ENCODE data around the gene PLBD2.

The PLBD2 gene

DNA sequence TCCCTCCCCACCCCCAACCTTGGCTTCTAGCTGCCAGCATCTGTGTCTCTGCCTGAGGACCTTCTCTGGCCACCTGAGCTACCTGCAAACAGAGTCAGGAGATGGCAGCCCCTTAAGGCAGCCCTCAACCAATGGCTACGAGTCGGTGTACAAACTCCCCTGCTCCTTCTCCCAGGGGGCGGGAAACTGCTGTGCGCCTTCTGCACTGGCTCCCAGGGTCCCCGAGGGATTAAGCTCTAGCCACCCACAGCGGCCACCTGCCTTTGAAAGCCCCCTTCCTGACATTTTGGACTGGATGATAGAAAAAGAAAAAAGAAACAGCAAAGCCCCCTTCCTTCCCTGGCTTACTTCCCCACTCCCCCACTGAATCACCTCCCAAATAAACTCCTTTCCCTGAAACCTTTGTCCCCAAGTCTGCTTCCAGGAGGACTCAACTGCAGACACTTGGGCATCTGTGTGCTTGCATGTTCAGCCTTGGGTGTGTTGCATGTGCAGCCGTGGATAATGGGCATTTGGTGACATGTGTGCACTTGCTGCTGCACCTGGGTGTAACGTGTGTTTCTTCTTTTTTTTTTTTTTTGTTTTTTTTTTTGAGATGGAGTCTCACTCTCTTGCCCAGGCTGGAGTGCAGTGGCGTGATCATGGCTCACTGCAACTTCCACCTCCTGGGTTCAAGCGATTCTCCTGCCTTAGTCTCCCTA, 39.3 kb downstream of the PLBD2 start:
- no peak for DNase-seq

DNA sequence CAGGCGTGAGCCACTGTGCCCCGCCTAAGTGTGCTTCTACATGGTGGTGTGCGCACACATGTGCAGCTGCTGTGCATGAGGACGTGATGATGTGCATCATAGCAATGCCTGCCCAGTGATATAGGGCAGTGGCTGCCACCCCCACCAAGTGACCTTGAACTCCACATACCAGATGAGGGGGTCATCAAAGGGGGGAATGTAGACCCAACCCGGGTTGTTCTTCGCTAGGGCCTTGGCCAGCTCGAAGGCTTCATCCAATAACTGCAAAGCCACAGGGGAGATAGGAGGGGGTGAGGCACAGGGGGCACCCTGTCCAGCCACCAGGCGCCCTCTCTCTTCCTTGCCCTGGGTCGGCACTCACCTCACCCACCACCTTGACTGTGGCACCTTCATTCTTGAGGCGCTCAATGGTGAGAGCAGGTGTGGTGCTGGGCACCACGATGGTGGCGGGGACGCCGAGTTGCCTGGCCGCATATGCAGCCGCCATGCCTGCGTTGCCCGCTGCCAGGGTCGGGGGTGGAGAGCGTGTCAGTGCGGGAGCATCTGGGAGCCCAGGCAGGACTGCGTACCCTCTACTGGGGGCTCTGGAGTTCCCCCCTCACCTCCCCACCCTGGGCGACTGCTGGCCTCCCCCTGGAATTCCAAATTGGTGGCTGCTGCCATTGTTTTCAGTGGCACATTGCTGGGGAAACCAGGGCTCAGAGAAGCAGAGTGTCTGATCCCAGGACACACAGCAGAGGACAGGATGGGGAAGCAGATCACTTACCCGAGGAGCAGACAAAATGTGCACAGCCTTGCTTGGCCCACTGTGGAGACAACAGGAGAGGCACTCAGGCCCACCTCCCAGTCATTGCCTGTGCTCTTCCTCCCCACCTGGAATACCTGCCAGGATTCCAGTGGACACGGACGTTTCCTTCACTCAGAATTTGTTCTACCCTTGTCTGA, 40.2 kb downstream of the PLBD2 start:
- DNase-seq = no peak

DNA sequence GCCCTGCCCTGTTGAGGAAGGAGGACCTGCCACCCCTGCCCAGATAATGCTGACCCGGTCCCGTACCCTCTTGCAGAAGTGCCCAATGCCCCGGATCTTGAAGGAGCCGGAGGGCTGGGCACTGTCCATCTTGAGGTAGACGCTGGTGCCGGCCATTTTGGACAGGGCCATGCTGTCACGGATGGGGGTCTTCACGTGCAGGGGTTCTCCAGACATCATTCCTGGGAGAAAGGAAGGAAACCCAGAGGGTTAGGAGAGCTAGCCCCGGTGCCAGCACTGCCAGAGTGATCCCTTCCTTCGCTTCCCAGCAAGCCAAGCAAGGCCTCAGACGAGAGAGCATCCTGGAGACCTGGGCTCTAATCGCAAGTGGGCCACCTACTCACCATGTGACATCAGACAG, 41.1 kb downstream of the PLBD2 start:
- DNase-seq = no peak

DNA sequence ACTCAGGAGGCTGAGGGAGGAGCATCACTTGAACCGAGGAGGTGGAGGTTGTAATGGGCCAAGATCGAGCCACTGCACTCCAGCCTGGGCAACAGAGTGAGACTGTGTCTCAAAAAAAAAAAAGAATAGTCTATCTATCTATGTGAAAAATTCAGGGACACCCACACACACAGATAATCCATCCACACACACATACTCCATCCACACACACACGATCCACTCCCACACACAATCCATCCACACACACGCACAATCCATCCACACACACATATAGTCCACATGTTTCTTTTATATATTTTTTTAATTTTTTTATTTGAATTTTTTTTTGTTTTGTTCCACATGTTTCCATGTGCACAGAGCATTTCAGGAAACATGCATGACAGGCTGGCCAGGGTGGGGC, 42.0 kb downstream of the PLBD2 start:
- DNase-seq = no peak

DNA sequence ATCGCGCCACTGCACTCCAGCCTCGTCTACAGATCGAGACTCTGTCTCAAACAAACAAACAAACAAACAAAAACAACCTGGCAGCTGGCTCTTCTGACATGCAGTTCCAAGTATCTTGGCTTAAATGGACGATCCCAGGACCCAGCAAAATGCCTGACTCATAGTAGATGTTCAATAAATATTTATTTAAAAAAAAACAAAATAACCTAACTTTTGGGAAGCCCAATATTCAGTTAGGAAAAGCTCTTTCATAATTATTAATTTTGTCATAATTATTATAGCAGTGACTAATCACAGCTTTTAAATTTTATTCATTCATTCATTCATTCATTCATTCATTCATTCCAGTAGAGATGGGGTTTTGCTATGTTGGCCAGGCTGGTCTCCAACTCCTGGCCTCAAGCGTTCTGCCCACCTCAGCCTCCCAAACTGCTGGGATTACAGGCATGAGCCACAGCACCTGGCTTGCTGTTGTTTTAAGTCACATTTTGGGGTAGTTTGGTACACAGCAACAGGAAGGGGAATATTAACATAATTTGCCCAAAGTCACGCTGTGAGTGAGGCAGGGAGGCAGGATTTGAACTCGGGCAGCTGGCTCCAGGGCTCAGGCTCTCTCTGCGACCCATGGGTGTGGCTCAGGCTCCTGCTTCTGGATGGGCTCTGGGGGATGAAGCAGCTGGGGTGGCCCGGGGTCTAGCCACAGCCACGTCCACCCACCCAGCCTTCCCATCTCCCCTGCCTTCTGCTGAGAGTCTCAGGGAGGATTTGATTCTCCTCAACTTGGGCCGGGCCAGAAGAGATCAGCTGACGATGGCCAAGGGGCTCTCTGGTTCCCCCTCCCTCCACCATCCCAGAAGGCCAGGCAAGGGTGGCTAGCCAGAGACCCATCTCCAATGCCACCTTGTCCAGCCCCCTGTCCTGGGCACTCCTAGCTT, 42.9 kb downstream of the PLBD2 start:
- no peak for DNase-seq

DNA sequence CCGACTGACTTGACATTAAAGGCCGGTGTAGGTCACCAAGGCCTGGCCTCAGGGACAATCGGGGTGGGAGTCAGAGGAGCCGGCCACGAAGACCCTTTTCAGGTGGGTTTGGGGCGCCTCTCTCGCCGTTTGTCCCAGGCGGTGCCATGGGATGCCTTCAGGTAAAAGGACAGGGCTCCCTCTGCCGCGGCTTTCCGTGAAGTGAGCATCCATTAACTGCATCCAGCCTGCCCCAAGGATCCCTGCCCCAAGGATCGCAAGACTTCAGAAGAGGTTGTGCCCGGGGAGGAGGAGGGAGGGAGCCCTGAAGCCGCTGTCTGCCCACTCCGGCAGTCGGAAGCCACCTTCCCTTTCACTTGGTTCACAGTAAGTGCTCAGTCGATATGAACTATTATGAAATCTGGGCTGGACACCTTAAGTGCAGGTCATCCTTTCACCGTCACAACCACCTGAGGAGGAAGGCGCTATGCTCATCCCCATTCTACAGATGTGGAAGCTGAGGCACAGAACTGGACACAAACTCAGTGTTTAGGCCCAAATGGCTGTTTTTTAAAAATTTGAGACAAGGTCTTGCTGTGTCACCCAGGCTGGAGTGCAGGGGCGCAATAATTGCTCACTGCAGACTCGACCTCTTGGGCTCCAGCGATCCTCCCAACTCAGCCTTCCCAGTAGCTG, 44.3 kb downstream of the PLBD2 start:
- no peak for DNase-seq

DNA sequence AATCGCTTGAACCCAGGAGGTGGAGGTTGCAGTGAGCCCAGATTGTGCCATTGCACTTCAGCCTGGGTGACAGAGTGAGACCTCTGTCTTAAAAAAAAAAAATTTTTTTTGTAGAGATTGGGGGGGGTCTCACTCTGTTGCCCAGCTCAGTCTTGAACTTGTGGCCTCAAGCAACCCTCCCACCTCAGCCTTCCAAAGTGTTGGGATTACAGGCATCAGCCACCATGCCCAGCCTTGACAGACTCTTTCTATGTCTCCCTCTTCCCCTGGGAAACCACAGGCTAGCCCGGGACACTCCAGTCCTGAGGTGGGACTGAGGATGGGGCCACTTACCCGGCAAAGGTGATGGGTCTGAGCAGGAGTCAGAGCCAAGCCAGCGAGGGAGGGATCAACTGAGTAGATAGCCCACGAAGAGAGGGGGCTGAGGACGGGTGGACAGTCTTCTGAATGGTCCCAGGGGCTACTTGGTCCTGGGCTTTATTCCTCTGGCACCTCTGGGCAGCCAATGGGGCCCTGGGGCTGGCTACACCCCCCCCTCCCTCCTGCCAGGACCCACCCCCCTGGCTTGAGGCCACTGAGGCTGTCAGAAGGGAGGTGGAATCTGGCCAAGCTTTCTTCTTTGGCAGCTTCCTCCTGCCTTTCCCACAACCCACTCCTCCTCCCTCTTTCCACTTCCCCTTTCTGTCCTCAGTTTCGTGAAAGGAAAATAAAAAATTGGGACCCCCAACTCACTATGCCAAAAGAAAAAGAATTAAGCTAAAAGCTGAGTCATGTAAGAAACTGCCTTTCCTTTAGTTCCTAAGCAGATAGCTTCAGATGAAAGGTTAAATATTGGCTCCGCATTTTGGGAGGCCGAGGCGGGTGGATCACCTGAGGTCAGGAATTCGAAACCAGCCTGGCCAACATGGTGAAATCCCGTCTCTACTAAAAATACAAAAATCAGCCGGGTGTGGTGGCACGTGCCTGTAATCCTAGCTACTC, 45.3 kb downstream of the PLBD2 start, which contains the start of gene SDS:
TSS of gene SDS (minus strand) at position 453 of the 981 bp plus-strand sequence. CDS start 4,179 bp downstream, outside the sequence.
- no peak for DNase-seq

DNA sequence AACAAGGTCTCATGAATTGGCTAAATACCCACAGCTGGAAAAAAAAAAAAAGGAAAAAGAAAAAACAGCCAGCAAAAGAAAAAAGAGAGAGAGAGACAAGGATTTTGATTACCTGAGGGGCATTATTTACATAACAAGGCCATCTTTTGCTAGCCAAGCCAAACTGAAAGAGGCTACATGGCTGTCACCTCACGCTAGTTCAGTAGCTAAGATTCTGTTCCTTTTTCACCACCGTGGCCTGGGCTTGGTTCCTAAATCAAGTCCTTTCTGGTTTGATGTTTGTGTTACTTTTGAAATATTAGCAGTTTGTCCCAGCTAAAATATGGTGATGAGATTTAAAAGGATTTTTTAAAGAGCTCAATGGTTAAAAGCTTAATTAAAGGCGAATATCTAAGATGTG, 47.3 kb downstream of the PLBD2 start:
- no peak for DNase-seq

DNA sequence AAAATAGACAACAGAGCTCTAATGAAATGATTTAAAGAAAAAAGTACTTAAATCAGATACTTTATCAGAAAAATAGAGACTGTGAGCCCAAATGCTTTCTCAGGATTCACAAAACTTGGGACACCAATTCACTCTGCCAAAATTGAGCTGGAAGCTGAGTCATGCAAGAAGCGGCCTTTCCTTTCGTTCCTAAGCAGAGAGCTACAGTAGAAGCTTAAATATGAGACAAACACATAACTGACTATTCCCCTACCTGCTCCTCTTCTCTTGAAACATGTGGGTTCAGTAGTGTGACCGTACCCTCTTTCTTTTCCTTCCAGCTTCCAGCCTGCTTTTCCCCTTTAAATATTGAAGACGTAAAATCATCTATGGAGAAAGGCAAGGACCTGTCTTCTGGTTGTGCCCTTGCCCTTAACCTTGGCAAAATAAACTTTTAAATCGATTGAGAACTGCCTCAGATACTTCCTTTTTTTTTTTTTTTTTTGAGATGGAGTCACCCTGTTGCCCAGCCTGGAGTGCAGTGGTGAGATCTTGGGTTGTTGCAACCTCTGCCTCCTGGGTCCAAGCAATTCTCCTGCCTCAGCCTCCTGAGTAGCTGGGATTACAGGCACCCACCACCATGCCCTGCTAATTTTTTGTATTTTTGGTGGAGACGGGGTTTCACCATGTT, 49.7 kb downstream of the PLBD2 start:
- no peak for DNase-seq

DNA sequence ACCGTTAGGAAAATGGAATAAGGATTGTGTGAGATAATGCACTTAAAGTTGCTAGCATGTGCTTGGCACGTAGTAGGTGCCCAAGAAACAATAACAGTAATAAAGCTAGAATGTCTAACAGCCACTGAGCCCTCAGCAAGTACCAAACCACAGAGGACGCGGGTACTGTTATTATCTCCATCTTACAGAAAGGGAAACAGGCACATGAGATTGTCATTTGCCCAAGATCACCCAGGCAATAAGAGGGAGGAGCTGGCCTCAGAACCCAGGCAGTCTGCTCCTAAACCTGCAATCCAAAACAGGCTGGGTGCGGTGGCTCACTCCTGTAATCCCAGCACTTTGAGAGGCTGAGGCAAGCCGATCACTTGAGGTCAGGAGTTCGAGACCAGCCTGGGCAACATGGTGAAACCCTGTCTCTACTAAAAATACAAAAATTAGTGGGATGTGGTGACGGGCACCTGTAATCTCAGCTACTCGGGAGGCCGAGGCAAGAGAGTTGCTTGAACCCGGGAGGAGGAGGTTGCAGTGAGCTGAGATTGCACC, 50.4 kb downstream of the PLBD2 start:
- DNase-seq = no peak

DNA sequence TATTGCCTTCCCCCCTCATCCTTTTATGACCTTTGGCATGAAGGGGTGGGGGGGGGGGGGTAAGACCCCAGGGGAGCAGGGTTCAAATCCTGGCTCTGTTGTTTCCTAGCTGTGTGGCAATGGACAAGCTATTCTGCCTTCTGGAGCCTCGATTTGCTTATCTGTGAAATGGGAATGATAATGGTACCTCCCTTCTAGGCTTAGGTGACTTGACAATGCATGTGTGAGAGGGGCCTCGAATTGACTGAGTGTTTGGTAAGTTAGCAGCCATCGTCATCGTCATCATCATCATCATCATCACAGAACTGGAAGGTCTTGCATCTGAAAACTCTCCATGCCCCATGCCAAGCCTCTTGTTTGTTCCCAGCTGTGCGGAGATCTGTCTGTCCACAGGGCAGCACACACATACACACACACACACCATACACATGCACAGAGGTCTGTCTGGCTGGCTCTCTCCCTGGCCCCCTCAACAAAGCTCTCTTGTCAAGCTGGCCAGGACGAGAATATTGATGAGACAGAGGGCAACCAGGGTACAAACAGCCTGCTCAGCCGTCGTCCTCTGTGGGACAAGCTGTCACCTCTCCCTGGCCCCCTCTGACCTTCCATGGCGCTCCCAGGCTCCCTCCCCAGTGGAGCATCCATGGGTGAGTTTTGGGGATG, 51.2 kb downstream of the PLBD2 start:
- no peak for DNase-seq

DNA sequence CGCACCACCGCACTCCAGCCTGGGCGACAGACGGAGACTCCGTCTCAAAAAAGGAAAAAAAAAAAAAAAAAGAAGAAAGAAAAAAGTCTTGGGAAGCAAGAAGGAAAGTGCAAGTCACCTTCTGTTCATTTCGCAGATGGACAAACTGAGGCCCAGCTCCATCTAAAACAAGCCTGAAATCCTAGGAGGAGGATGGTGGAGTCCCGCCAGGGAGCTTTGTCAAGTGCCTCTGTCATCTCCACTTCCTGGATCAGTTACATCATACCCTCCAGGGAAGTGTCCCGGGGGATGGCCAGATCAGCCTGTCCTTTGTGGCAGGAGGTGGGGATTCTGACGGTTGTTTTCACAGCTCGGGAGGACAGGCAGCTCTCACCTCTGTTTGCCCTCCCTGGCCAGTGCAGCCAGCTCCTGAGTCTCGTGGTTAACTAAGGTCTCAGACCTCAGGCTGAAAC, 55.1 kb downstream of the PLBD2 start:
- no peak for DNase-seq

DNA sequence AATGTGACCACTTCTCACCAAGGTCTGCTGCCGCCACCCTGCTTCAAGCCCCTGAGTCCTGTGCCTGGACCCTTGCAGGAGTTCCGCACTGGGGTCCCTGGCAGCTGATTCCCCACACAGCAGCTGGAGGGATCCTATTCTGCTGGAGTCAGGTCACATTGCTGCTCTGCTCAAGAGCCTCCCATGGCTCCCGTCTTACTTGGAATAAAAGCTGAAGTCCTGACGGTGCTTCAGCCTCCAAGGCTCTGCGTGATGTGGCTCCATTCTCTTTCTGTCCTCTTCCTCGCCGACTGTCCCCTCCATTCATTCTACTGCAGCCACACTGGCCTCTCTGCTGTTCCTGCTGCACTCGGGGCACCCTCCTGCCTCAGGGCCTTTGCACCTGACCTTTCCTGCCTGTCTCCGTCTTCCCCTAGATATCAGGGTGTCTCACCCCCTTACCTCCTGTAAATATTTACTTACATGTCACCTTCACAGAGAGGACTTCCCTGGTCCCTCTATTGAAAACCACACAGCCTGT, 56.2 kb downstream of the PLBD2 start:
- DNase-seq = no peak

DNA sequence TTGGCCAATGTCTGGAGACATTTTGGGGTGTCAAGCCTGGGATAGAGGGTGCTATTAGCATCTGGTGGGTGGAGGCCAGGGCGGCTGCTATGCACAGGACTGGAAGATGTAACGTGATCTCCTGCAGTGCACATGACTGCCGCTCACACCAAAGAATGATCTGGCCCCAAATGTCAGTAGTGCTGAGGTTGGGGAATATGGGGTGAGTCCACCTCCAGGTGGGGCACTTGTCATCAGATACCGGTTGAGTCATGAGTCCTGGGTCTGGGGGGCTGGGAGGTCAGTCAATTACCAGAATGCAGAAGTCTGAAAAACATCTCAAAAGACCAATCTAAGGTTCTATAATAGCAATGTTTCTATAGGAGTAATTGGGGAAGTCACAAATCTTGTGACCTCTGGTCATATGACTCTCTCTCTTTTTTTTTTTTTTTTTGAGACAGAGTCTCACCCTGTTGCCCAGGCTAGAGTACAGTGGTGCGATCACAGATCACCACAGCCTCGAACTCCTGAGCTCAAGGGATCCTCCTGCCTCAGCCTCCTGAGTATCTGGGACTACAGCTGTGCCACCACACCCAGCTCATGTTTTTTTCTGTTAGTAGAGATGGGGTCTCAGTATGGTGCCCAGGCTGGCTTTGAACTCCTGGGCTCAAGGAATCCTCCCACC, 57.8 kb downstream of the PLBD2 start:
- DNase-seq = peak; percentile 5 to 59

DNA sequence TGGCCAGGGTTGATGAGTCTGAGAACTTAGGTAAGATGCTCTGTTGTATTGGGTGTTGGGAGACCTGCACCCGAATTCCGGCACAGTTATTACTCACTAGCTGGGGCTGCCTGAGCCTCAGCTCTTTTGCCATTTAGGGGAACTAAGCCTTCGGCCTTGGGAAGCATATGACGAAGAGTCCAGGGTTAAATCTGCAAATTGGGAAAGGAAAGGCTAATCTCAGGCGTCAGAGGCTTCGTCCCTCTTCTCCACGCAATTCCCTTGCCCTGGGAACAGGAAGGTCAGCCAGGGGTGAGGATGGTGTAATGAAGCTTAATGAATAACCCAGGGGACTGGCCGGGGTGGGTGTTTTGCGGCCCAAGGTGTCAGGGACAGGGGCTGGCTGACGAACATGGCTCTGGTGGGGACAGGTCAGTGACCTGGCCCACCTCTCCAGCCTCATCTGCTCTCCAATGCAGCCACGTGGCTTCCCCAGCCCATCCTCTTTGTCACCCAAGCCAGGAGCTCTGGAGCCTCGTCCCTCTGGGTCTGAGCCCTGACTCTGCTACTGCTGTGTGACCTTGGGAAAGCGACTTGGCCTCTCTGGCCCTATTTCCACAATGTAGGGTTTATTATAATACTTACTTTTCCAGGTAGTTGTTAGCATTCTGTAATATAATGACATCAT, 60.0 kb downstream of the PLBD2 start:
- DNase-seq = no peak

DNA sequence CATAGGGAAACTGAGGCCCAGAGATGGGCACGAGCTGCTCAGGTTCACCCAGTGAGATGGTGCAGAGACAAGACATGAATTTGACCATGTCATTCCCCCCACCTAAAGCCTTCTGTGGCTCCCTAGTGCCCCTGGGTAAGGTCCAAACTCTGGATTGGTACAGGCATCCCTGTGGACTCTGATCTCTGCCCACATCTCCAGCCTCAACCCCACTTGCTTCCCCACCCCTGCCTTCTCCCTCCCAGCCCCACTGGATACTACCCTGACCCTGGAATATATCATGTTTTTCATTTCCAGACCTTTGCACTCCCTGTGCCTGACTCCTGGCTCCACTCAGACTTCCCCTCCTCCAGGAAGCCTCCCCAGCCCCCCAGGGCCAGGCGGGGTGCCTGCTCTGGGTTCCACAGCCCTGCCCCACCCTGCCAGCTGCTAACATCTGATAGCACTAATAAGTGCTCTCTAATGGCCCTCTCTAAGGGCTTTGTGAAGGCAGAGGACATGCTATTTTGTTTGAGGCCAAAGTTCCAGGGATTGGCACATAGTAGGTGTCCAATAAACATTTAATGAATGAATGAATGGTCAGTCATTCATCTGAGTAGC, 62.7 kb downstream of the PLBD2 start:
- DNase-seq = no peak

DNA sequence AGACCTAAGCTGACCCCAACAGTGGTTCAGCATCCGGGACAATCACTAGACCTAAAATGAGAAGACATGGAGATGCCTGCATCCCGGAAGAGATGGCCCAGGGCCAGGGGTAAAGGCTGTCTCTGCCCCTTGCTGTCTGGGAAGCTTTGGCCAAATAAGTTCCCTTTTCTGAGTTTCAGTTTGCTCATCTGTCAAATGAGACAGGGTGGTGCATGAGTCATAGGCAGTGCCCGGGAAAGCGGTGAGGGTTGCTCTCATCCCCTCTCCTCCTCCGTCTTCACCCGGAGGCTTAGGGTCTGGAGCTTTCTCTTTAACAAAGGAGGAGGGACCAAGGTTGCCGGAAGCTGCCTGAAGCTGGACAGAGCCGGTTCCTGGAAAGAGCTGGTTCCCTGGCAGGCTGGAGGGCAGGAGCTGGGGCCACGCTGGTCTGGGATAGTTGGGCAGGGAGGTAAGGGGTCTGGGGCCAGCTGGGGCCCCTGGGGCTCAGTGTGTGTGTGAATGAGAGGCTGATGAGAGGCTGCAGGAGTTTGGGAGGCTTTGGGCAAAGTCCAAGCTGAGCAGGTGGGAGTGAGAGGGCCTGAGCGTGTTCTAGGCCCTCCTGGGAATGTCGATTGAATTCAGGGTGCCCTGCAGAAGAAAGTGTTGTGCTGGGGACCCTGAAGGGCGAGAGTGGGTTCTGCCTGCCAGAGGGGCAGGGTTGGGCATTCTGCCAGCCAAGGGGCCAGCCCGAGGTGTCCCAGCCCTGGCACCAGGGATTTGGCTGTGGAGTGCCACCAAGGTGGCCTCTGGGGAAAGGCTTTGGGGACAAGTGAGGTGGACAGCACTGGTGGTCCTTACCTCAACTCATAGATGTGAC, 63.9 kb downstream of the PLBD2 start, which contains the start of gene SDSL:
TSS of gene SDSL (plus strand) at position 351 of the 856 bp plus-strand sequence. CDS start 5,603 bp downstream, outside the sequence.
- peak; percentile 32 to 80 for DNase-seq
